ENCODE data around the gene TSPYL2. TPM values are rescaled to one million over a fixed set of nuclear protein-coding genes. Genes with fewer than 3 reads are reported as not detected.
A peak's percentile ranks its signal among the peaks of the same experiment; 100 is the strongest.

TSPYL2 gene
- 10 to 100 TPM; 15.7 to 41.6 (median 23.1) TPM for total RNA-seq

DNA sequence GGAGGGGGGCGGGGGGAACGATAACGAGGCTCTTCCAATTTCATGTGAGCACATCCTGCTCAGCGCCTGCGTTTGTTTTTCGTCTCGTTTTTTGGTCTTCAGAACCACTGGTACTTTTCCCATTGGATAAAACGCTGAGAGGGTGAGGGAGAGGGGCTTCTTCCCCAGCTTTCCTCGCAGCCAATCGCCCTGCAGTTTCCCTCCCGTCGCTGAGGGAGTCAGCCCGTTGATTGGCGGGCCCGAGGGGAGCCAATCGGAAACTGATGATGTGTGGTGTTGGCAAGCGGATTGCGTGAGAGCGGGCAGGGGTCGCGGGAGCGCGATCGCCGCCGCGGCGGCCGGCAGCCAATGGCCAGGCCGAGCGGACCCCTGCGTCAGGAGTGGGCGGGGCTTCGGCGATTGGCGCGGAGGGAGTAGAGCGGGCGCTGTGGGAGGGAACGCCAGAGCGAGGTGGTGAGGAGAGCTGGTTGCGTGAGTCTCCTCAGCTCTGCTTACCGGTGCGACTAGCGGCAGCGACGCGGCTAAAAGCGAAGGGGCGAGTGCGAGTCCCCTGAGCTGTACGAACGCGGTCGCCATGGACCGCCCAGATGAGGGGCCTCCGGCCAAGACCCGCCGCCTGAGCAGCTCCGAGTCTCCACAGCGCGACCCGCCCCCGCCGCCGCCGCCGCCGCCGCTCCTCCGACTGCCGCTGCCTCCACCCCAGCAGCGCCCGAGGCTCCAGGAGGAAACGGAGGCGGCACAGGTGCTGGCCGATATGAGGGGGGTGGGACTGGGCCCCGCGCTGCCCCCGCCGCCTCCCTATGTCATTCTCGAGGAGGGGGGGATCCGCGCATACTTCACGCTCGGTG lies at the start of gene TSPYL2:
Gene TSPYL2, plus strand, starts transcription at position 443 of the 848 bp plus-strand sequence. Its CDS starts 132 bp downstream, at position 575.
- TF ChIP-seq, protein P1, sequence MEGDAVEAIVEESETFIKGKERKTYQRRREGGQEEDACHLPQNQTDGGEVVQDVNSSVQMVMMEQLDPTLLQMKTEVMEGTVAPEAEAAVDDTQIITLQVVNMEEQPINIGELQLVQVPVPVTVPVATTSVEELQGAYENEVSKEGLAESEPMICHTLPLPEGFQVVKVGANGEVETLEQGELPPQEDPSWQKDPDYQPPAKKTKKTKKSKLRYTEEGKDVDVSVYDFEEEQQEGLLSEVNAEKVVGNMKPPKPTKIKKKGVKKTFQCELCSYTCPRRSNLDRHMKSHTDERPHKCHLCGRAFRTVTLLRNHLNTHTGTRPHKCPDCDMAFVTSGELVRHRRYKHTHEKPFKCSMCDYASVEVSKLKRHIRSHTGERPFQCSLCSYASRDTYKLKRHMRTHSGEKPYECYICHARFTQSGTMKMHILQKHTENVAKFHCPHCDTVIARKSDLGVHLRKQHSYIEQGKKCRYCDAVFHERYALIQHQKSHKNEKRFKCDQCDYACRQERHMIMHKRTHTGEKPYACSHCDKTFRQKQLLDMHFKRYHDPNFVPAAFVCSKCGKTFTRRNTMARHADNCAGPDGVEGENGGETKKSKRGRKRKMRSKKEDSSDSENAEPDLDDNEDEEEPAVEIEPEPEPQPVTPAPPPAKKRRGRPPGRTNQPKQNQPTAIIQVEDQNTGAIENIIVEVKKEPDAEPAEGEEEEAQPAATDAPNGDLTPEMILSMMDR (IDR thresholded peaks at IDR 0.05), result peak in 1 of 5 experiments; percentile 8
- TF ChIP-seq POLR2A (IDR thresholded peaks at IDR 0.05), result peak; percentile 98
- TF ChIP-seq POLR2AphosphoS5 (IDR thresholded peaks at IDR 0.05), result peak; percentile 99
- no peak for TF ChIP-seq EP300 (IDR thresholded peaks at IDR 0.05; ENCODE audit: low read depth)
- in situ Hi-C loops (cut with MboI; ENCODE audit: low pct_ligation_motif_present in 1 of 4, low pct_unique_long_range_greater_than_20kb in 1 of 4, low sequenced_read_pairs in 3 of 4), result no loop called here

GRCh38 chrX:53036149-53036548 lies 46.0 kb upstream of the TSPYL2 start:
- intact Hi-C loops (cut with DNase I; ENCODE audit: low total_unique reads) (no loop called here), in situ Hi-C loops (cut with MboI; ENCODE audit: low pct_ligation_motif_present in 1 of 4, low pct_unique_long_range_greater_than_20kb in 1 of 4, low sequenced_read_pairs in 3 of 4) (no loop called here)
- Histone ChIP-seq H3K36me3 (no peaks in the 10 kb centered on the region), H3K9me3 (no peaks in the 10 kb centered on the region), H3K27me3 (no peaks in the 10 kb centered on the region), H3K4me1 (no peaks in the 10 kb centered on the region), H3K27ac (no peak overlapping the region), H3K4me3 (no peak overlapping the region)
- DNase-seq, result no peak
- no peak for TF ChIP-seq POLR2AphosphoS5 (IDR thresholded peaks at IDR 0.05)
- no peak for TF ChIP-seq EP300 (IDR thresholded peaks at IDR 0.05; ENCODE audit: low read depth)
- TF ChIP-seq POLR2A (IDR thresholded peaks at IDR 0.05), result no peak
- TF ChIP-seq, protein P1 (IDR thresholded peaks at IDR 0.05), result no peak
- 63 to 80% methylated on average over 3 to 5 of the region's 5 CpGs for WGBS, 2 donors (ENCODE audit: low coverage in 1 of 2)

More for the DNA sequence above, at the start of gene TSPYL2:
- H3K4me1 ChIP-seq, result peaks cover 0 to 9% (median 2%) of the 10 kb centered on the region in 4 donors
- intact Hi-C loops (cut with DNase I; ENCODE audit: low total_unique reads), result no loop called here
- 60% methylated on average over 83 of the region's 86 CpGs; no CpG with 5 or more reads in 1 of the 2 donors for WGBS, 2 donors (ENCODE audit: low coverage in 1 of 2)
- no peaks in the 10 kb centered on the region for H3K36me3 ChIP-seq
- DNase-seq, result peak; percentile 94
- H3K27me3 ChIP-seq, result no peaks in the 10 kb centered on the region
- H3K4me3 ChIP-seq, result peak within 1 kb of the TSS; percentile 65 to 84 (median 80)
- H3K27ac ChIP-seq, result peak within 1 kb of the TSS; percentile 89 to 95 (median 92)
- no peaks in the 10 kb centered on the region for H3K9me3 ChIP-seq

DNA sequence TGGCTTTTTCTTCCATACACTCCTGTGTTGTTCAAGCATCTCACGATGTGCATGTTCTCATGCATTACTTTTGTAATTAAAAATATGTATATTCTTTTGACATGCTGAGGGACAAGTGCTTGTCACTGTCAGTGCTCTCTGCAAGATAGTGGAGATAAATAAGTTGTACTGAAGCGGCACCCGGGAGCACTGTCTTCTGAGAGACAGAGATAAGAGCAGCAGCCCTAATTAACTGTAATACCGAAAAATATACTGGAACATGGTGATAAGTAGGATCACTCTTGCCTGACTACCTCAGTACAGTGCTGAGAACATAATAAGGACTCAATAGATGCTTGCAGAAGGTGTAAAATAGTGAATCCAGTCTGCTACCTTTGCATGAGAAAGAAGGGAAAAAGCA lies 42.9 kb upstream of the TSPYL2 start:
- Histone ChIP-seq H3K36me3 (no peaks in the 10 kb centered on the region), H3K9me3 (no peaks in the 10 kb centered on the region), H3K27me3 (no peaks in the 10 kb centered on the region), H3K27ac (no peak overlapping the region), H3K4me3 (no peak overlapping the region), H3K4me1 (no peaks in the 10 kb centered on the region)
- no peak for TF ChIP-seq POLR2AphosphoS5 (IDR thresholded peaks at IDR 0.05)
- TF ChIP-seq EP300 (IDR thresholded peaks at IDR 0.05; ENCODE audit: low read depth), result no peak
- no peak for TF ChIP-seq POLR2A (IDR thresholded peaks at IDR 0.05)
- TF ChIP-seq, protein P1 (IDR thresholded peaks at IDR 0.05), result no peak
- intact Hi-C loops (cut with DNase I; ENCODE audit: low total_unique reads) (no loop called here), in situ Hi-C loops (cut with MboI; ENCODE audit: low pct_ligation_motif_present in 1 of 4, low pct_unique_long_range_greater_than_20kb in 1 of 4, low sequenced_read_pairs in 3 of 4) (no loop called here)
- WGBS, 2 donors (ENCODE audit: low coverage in 1 of 2), result 72 to 83% methylated on average over 2 to 4 of the region's 4 CpGs
- DNase-seq, result no peak

- Histone ChIP-seq H3K4me3 (no peak overlapping the region), H3K9me3 (no peaks in the 10 kb centered on the region), H3K27me3 (no peaks in the 10 kb centered on the region), H3K36me3 (no peaks in the 10 kb centered on the region), H3K27ac (no peak overlapping the region), H3K4me1 (no peaks in the 10 kb centered on the region)
- TF ChIP-seq, protein P1 (IDR thresholded peaks at IDR 0.05), result no peak
- TF ChIP-seq POLR2A (IDR thresholded peaks at IDR 0.05) (no peak), EP300 (IDR thresholded peaks at IDR 0.05; ENCODE audit: low read depth) (no peak), POLR2AphosphoS5 (IDR thresholded peaks at IDR 0.05) (no peak)
- WGBS, 2 donors (ENCODE audit: low coverage in 1 of 2), result 39 to 79% methylated on average over 2 to 5 of the region's 5 CpGs
- intact Hi-C loops (cut with DNase I; ENCODE audit: low total_unique reads), result no loop called here
- DNase-seq, result no peak
- in situ Hi-C loops (cut with MboI; ENCODE audit: low pct_ligation_motif_present in 1 of 4, low pct_unique_long_range_greater_than_20kb in 1 of 4, low sequenced_read_pairs in 3 of 4), result no loop called here
Measured at GRCh38 chrX:53044995-53045394, 37.2 kb upstream of the TSPYL2 start.

Measured in transverse colon (tissue), 4 donors.